ENCODE results near the gene SEMA3C. TPM values are rescaled to one million over a fixed set of nuclear protein-coding genes. Genes with fewer than 3 reads are reported as not detected.

The SEMA3C gene
- total RNA-seq, 1 donor from 2014 or later = 91.3 TPM

DNA sequence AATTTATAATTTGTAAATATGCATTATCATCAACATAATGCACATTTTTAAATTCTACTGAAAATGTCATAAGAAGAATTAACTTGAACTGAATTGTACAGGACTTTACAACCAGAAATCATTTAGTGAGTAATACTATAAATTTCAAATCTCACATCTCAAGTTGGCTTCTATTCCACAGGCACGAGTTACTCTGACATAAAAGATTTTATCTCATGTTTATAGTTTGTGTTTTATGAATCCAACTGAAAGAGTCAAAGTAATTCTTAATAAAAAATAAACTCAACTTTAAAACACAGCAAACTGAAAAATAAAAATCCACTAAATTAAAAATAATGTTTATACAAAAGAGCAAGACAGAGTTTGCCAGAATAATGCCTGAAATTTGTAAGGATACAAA, 151.2 kb downstream of the SEMA3C start:
- DNase-seq = no peak
- Mint-ChIP-seq H3K4me1 (ENCODE audit: low read depth, unreplicated experiment) (peaks cover 11% of the 10 kb centered on the region), H3K9me3 (ENCODE audit: unreplicated experiment) (peaks cover 3% of the 10 kb centered on the region), H3K27me3 (ENCODE audit: unreplicated experiment) (no peaks in the 10 kb centered on the region), H3K27ac (ENCODE audit: unreplicated experiment) (no peak overlapping the region), H3K4me3 (ENCODE audit: unreplicated experiment) (no peak overlapping the region), H3K36me3 (ENCODE audit: unreplicated experiment) (no peaks in the 10 kb centered on the region)
- TF ChIP-seq, protein P1, sequence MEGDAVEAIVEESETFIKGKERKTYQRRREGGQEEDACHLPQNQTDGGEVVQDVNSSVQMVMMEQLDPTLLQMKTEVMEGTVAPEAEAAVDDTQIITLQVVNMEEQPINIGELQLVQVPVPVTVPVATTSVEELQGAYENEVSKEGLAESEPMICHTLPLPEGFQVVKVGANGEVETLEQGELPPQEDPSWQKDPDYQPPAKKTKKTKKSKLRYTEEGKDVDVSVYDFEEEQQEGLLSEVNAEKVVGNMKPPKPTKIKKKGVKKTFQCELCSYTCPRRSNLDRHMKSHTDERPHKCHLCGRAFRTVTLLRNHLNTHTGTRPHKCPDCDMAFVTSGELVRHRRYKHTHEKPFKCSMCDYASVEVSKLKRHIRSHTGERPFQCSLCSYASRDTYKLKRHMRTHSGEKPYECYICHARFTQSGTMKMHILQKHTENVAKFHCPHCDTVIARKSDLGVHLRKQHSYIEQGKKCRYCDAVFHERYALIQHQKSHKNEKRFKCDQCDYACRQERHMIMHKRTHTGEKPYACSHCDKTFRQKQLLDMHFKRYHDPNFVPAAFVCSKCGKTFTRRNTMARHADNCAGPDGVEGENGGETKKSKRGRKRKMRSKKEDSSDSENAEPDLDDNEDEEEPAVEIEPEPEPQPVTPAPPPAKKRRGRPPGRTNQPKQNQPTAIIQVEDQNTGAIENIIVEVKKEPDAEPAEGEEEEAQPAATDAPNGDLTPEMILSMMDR (IDR thresholded peaks at IDR 0.05; ENCODE audit: partially characterized antibody, unreplicated experiment) = no peak

DNA sequence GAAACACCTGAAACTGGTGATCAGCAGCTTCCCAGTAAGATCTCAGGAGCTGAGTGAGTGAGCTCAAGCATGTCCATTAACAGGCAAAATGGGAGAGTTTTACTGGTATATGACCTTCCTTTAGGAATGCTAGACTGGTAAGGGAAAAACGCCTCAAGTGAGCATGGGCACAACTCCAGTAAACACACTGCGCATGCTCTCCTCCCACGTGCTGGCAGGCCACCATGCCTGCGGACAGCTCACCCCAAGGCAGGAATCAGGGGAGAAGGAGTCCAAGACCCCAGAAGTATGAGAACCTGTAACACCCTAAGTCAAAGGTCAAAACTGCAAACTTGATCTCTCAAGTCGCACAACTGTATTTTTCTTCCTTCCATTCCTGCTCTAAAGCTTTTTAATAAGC, 152.1 kb downstream of the SEMA3C start:
- Mint-ChIP-seq H3K36me3 (ENCODE audit: unreplicated experiment) (no peaks in the 10 kb centered on the region), H3K27me3 (ENCODE audit: unreplicated experiment) (no peaks in the 10 kb centered on the region), H3K27ac (ENCODE audit: unreplicated experiment) (no peak overlapping the region), H3K4me1 (ENCODE audit: low read depth, unreplicated experiment) (peaks cover 6% of the 10 kb centered on the region), H3K9me3 (ENCODE audit: unreplicated experiment) (peaks cover 3% of the 10 kb centered on the region), H3K4me3 (ENCODE audit: unreplicated experiment) (no peak overlapping the region)
- no peak for DNase-seq
- TF ChIP-seq, protein P1 (IDR thresholded peaks at IDR 0.05; ENCODE audit: partially characterized antibody, unreplicated experiment) = no peak

DNA sequence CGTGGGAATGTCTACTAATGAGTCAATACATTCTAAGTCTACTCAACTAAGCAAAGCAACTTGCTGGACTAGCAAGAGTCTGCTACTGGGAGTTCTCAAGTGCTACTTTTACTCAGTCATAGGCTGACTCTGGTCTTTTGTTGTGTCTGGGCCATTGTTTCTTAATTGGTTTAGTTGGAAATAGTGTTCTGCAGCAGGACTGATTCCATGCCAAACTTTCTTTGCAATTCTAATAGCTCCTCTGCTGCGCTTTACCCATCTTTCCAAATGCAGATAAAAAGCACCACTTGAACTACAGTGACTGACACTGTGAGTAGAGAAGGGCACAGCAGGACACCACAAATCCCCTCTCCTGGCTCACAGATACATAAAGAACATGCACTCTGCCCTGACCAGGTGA, 154.7 kb downstream of the SEMA3C start:
- DNase-seq = no peak

DNA sequence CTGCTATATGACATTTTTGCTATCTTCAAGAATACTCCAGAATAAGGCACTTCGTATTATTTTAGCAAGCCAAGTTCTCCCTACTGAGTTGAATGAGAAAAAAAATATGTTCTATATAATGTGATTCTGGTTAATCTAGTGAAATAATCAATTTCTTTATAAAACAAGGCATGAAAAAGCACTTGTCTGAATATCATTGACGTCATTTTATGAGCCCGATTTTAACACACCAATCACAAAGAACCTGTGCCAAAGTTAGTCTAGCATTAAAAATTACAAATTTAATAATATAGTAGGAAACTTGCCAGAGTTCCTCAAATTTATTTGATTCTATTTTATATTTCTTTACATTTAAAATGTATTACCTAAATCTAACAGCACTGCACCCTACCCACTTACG, 155.1 kb downstream of the SEMA3C start:
- H3K36me3 Mint-ChIP-seq (ENCODE audit: unreplicated experiment) = no peaks in the 10 kb centered on the region
- no peaks in the 10 kb centered on the region for H3K27me3 Mint-ChIP-seq (ENCODE audit: unreplicated experiment)
- no peak overlapping the region for H3K27ac Mint-ChIP-seq (ENCODE audit: unreplicated experiment)
- H3K4me1 Mint-ChIP-seq (ENCODE audit: low read depth, unreplicated experiment) = no peaks in the 10 kb centered on the region
- H3K4me3 Mint-ChIP-seq (ENCODE audit: unreplicated experiment) = no peak overlapping the region
- H3K9me3 Mint-ChIP-seq (ENCODE audit: unreplicated experiment) = no peaks in the 10 kb centered on the region
- no peak for DNase-seq
- TF ChIP-seq, protein P1 (IDR thresholded peaks at IDR 0.05; ENCODE audit: partially characterized antibody, unreplicated experiment) = no peak

More for the DNA sequence above, 154.7 kb downstream of the SEMA3C start:
- Mint-ChIP-seq H3K27me3 (ENCODE audit: unreplicated experiment) (no peaks in the 10 kb centered on the region), H3K27ac (ENCODE audit: unreplicated experiment) (no peak overlapping the region), H3K36me3 (ENCODE audit: unreplicated experiment) (no peaks in the 10 kb centered on the region), H3K4me3 (ENCODE audit: unreplicated experiment) (no peak overlapping the region), H3K9me3 (ENCODE audit: unreplicated experiment) (no peaks in the 10 kb centered on the region), H3K4me1 (ENCODE audit: low read depth, unreplicated experiment) (no peaks in the 10 kb centered on the region)
- TF ChIP-seq, protein P1 (IDR thresholded peaks at IDR 0.05; ENCODE audit: partially characterized antibody, unreplicated experiment) = no peak

DNA sequence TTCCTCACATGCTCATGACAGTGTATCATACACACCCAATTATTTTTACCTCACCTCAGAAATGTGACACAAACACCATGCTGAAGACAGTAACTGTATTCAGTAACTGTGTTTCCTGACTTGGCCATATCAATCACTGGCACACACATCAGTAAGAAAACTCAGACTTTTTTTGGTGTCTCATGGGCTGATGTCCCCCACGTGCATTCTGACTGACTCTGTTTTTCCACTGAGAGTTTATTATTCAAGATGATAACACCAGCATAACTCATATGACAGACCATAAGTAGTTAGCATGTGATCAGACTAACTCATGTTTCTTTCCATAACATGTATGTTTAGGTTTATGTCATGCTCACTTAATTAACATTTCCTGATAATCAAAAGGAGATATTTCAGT, 155.6 kb downstream of the SEMA3C start:
- DNase-seq = no peak
- Mint-ChIP-seq H3K9me3 (ENCODE audit: unreplicated experiment) (no peaks in the 10 kb centered on the region), H3K4me1 (ENCODE audit: low read depth, unreplicated experiment) (no peaks in the 10 kb centered on the region), H3K4me3 (ENCODE audit: unreplicated experiment) (no peak overlapping the region), H3K27me3 (ENCODE audit: unreplicated experiment) (no peaks in the 10 kb centered on the region), H3K27ac (ENCODE audit: unreplicated experiment) (no peak overlapping the region), H3K36me3 (ENCODE audit: unreplicated experiment) (no peaks in the 10 kb centered on the region)
- TF ChIP-seq, protein P1 (IDR thresholded peaks at IDR 0.05; ENCODE audit: partially characterized antibody, unreplicated experiment) = no peak

All from glutamatergic neuron (in vitro differentiated cells).